HG03439 (cell line): Measurements from ENCODE around the gene IQGAP2.

Source experiments
- ATAC-seq: cut with Tn5 transposase; IDR thresholded peaks from one replicate; pipeline ENCODE4 v1.9.1; 2021; ENCODE audit warnings: mild to moderate bottlenecking, moderate library complexity; ENCODE audit not compliant: unreplicated experiment

IQGAP2 gene

DNA sequence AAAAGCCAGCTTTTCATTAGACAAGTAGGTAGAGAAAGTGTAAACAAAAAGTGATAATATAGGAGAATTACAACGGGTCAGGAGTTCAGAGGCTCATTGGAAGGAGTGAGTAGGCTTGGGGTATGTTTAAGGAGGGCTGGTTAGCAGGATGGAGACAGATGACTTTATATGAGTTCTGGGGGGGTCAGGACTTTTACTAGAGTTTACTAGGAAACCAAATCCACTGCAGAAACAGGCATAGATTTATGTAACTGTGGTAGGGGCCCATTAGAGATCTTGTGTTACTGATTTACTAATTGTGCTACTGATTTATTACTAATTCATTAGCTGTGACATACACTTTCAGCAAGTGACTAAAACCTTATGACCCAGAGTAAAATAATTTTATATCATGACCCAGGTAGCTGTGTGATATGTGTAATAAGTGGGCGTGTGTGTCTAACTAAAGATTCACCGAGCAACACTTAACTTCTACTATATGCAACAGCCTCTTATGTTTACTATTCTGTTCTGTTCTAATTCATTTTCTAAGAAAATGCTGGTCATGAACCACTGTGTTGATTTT is 73.5 kb downstream of the IQGAP2 start:
- ATAC-seq, result no peak

GRCh38 chr5:76477061-76477460 is 74.0 kb downstream of the IQGAP2 start:
- no peak for ATAC-seq

DNA sequence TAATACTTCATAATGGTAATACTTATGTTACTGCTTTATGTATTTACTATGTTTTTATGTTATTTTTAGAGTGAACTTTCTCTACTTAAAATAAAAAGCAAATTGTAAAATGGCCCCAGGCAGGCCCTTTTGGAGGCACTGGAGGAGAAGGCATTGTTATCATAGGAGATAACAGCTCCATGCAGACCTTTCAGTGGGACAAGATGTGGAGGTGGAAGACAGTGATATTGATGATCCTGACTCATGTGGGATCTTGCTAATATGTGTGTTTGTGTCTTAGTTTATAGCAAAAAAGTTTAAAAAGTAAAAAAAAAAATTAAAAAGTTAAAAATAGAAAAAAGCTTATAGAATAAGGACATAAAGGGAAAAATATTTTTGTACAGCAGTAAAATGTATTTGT is 74.5 kb downstream of the IQGAP2 start:
- ATAC-seq, result no peak

DNA sequence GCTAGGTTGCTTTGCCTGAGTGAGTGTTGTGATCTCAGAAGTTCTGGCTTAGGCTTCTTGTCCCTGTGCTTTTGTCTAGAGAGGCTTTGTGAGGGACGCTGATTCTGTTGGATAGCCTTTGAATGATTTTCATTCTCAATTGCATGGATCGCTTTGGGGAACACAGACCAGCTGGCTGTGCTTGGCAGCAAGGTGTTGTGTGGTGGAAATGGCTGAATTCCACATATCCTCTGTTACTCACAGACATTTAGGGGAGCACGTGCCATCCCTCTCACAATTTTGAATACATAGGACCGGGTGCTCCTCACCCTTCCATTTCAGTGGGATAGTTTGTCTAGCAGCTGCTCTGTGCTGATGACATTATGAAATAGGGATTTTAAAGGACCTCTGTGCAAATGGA is 76.2 kb downstream of the IQGAP2 start:
- no peak for ATAC-seq

GRCh38 chr5:76479973-76480667 is 77.0 kb downstream of the IQGAP2 start:
- no peak for ATAC-seq

DNA sequence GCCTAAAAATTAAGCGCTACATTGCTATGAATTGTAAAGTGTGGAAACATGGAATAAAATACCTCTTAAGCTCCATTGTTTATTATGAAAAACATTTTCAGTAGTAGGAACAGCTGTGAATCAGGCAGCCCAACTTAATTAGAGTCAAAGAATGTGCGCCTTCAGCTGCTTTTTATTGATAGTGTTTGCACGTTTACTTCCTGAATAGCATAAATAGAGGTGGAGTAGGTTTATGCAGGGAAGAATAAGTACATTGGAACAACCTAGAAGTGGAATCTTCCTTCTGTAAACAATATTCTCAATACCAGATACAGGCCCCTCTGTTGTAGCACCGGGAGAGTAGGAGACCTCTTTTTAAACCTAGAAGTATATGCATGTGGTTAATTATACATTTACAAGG is 79.9 kb downstream of the IQGAP2 start:
- ATAC-seq, result no peak

DNA sequence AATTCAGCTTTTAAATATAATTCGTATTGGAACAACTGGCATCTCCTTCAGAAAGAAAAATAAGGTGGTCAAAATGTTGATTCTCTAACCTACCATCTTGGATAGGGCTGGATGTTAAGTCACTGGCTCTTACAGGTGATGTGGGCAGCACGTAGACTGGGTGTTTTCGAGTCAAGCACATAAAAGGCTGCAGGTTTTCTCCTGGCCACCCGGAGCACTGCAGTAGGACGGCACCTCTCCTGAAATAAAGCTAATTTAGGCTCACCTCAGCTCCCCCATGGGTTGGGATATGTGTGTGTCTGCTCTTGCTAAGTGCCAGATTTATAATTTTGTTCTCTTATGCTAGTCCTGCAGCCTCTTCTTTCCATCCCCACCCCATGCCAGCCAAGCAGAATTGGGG is 80.3 kb downstream of the IQGAP2 start:
- no peak for ATAC-seq

- ATAC-seq, result no peak
These were observed 80.8 kb downstream of the IQGAP2 start for GRCh38 chr5:76483881-76484280.

GRCh38 chr5:76485511-76485910 is 82.4 kb downstream of the IQGAP2 start:
- ATAC-seq, result no peak

DNA sequence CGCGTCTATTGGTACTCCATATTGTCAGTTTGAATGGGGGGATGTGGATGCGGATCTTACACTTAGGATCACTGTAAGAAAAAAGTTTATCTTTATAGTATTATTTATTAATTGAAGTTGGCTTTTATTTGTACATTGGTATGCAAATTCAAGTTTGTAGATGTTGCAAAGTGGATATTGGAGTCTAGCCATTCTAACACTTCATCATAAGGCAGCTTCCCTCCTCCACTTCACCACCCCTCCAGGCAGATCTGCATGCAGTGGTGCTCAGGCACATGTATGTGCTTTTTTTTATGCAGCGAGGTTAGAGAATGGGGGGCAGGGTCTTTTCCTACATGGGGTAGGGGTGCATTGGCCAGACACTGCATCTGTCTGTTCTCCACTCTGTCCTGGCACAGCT is 84.3 kb downstream of the IQGAP2 start:
- no peak for ATAC-seq

- no peak for ATAC-seq
These were observed 84.7 kb downstream of the IQGAP2 start for GRCh38 chr5:76487821-76488220.

DNA sequence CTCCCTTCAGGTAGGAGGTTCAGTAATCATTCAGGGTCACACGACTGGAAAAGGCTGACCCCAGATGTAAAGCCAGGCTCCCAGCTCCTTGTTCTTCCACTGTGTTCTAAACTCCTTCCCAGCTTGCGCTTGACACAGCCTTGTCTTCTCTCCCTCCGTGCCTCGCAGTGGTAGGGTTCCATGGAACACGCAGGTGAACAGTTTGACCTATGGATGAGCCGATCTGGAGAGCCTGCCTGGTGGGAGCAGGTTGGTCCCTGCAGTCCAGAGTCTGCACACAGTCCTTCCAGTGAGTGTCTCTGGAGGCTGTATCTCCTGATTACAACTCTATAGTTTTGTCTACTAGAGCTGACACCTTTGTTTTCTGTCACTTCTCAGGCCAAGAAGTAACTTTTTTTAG is 85.9 kb downstream of the IQGAP2 start:
- ATAC-seq, result no peak

GRCh38 chr5:76489877-76490688 is 87.0 kb downstream of the IQGAP2 start:
- no peak for ATAC-seq

- no peak for ATAC-seq
These were observed 87.9 kb downstream of the IQGAP2 start for GRCh38 chr5:76490960-76491359.

DNA sequence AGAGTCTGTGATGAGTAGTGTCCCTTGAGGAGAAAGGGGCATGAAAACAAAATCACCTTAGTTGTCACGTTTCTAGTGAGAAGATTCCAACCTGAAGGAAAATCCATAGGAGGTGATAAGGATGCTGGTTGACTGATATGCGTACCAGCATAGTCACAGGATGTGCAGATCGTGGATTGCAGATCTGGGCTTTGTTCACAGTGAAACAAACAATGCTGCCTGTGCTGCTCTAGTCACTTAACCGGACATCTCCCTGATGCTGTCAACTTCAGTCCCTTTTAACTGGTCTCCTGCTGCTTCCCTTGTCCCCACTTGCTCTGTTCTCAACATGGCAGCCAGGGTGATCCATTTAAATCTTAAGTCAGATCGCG is 89.7 kb downstream of the IQGAP2 start:
- no peak for ATAC-seq

- ATAC-seq, result no peak
These were observed 90.2 kb downstream of the IQGAP2 start for GRCh38 chr5:76493190-76493837.

GRCh38 chr5:76494201-76494600 is 91.1 kb downstream of the IQGAP2 start:
- ATAC-seq, result no peak

DNA sequence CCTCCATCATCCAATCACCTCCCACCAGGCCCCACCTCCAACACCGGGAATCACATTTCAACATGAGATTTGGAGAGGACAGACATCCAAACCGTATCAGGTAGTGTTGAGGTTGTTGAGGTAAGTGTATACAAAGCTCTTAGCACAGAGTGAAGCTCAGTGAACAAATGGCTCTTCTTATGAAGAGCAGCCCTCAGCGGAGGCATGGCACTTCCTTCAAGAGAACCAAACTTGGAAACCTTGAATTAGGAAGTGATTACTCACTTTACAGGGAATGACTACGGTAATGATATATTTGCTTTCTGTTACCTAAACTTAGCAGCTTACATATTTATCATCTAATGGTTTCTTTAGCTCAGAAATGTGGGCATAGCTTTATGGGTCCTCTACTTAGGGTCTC is 92.8 kb downstream of the IQGAP2 start:
- no peak for ATAC-seq

DNA sequence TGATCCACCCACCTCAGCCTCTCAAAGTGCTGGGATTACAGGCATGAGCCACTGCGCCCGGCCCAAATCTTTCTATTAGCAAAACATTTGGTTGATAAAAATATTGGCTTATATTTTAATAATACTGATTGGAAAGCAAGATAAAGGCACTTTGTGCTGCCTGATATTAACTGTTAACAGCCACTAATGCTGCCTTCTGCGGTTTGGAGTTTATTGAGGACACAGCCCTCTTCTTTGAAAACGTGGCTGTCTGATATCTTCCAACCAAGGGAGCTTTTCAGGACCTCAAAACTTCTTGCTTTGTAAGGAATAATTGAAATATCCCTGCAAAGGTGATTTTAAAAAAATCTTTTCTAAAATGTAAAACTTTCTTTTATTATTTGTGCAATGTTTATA is 94.0 kb downstream of the IQGAP2 start:
- ATAC-seq, result no peak

GRCh38 chr5:76497986-76498717 is 95.1 kb downstream of the IQGAP2 start:
- ATAC-seq, result no peak

DNA sequence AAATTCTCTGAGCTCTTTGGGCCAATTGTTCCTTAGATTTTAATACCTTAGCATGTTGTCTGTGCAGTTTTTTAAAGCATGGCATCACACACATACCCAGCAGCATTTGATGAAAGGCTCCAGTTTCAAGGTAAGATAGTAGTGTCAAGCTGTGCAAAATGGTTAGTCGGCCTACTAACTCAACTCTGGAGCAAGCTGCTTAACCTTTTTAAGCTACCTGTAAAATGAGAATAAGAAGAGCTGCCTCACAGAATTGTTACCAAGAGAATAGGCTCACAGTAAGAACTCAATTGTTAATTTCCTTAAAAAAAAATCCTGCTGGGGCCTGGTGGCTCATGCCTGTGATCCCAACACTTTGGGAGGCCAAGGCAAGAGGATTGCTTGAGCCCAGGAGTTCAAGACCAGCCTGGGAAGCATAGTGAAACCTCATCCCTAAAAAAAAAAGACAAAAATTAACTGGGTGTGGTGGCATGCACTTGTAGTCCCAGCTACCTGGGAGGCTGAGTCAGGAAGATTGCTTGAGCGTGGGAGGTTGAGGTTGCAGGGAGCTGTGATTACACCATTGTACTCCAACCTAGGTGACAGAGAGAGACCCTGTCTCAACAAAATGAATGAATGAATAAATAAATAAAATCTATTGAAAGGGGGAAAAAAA is 96.5 kb downstream of the IQGAP2 start:
- ATAC-seq, result no peak
